ENCODE measurements around the gene TACC3.

Gene TACC3

GRCh38 chr4:1746265-1746691 is 25.0 kb downstream of the TACC3 start:
- no peak overlapping the region for H3K27ac ChIP-seq (ENCODE audit: low read depth, low read length)
- H3K9ac ChIP-seq (ENCODE audit: low read depth in 1 of 2, low read length in 2 of 2): no peak overlapping the region

GRCh38 chr4:1746919-1747602 is 25.7 kb downstream of the TACC3 start:
- peaks cover 6 to 8% of the 10 kb centered on the region in 2 donors for H3K4me1 ChIP-seq (ENCODE audit: control insufficient read depth in 1 of 2, insufficient read depth in 2 of 2, low read length in 2 of 2)
- no peaks in the 10 kb centered on the region for H3K27me3 ChIP-seq (ENCODE audit: control insufficient read depth in 1 of 2, insufficient read depth in 2 of 2, low read length in 2 of 2)
- H3K9ac ChIP-seq (ENCODE audit: low read depth in 1 of 2, low read length in 2 of 2): no peak overlapping the region
- H3K4me3 ChIP-seq (ENCODE audit: low read depth in 1 of 2, low read length in 2 of 2): no peak overlapping the region
- H3K9me3 ChIP-seq (ENCODE audit: control insufficient read depth in 1 of 2, low read length in 2 of 2): no peaks in the 10 kb centered on the region
- H3K27ac ChIP-seq (ENCODE audit: low read depth, low read length): no peak overlapping the region
- peaks cover 9 to 12% of the 10 kb centered on the region in 2 donors for H3K36me3 ChIP-seq (ENCODE audit: control insufficient read depth in 1 of 2, insufficient read depth in 2 of 2, low read length in 2 of 2)

More at GRCh38 chr4:1746265-1746691, 25.0 kb downstream of the TACC3 start:
- Histone ChIP-seq H3K36me3 (ENCODE audit: control insufficient read depth in 1 of 2, insufficient read depth in 2 of 2, low read length in 2 of 2) (peaks cover 14 to 20% of the 10 kb centered on the region in 2 donors), H3K27me3 (ENCODE audit: control insufficient read depth in 1 of 2, insufficient read depth in 2 of 2, low read length in 2 of 2) (no peaks in the 10 kb centered on the region), H3K4me3 (ENCODE audit: low read depth in 1 of 2, low read length in 2 of 2) (no peak overlapping the region), H3K9me3 (ENCODE audit: control insufficient read depth in 1 of 2, low read length in 2 of 2) (no peaks in the 10 kb centered on the region), H3K4me1 (ENCODE audit: control insufficient read depth in 1 of 2, insufficient read depth in 2 of 2, low read length in 2 of 2) (peaks cover 3% of the 10 kb centered on the region in 2 donors)

- Histone ChIP-seq H3K27me3 (ENCODE audit: control insufficient read depth in 1 of 2, insufficient read depth in 2 of 2, low read length in 2 of 2) (no peaks in the 10 kb centered on the region), H3K36me3 (ENCODE audit: control insufficient read depth in 1 of 2, insufficient read depth in 2 of 2, low read length in 2 of 2) (peaks cover 9 to 10% of the 10 kb centered on the region in 2 donors), H3K4me3 (ENCODE audit: low read depth in 1 of 2, low read length in 2 of 2) (no peak overlapping the region), H3K9ac (ENCODE audit: low read depth in 1 of 2, low read length in 2 of 2) (no peak overlapping the region), H3K9me3 (ENCODE audit: control insufficient read depth in 1 of 2, low read length in 2 of 2) (no peaks in the 10 kb centered on the region), H3K4me1 (ENCODE audit: control insufficient read depth in 1 of 2, insufficient read depth in 2 of 2, low read length in 2 of 2) (peaks cover 10 to 13% of the 10 kb centered on the region in 2 donors), H3K27ac (ENCODE audit: low read depth, low read length) (no peak overlapping the region)
Measured at GRCh38 chr4:1747603-1747967, 26.3 kb downstream of the TACC3 start.

- Histone ChIP-seq H3K27me3 (ENCODE audit: control insufficient read depth in 1 of 2, insufficient read depth in 2 of 2, low read length in 2 of 2) (no peaks in the 10 kb centered on the region), H3K4me1 (ENCODE audit: control insufficient read depth in 1 of 2, insufficient read depth in 2 of 2, low read length in 2 of 2) (peaks cover 10 to 17% of the 10 kb centered on the region in 2 donors), H3K4me3 (ENCODE audit: low read depth in 1 of 2, low read length in 2 of 2) (no peak overlapping the region), H3K27ac (ENCODE audit: low read depth, low read length) (no peak overlapping the region), H3K9me3 (ENCODE audit: control insufficient read depth in 1 of 2, low read length in 2 of 2) (no peaks in the 10 kb centered on the region), H3K36me3 (ENCODE audit: control insufficient read depth in 1 of 2, insufficient read depth in 2 of 2, low read length in 2 of 2) (peaks cover 7 to 9% of the 10 kb centered on the region in 2 donors), H3K9ac (ENCODE audit: low read depth in 1 of 2, low read length in 2 of 2) (no peak overlapping the region)
Measured at GRCh38 chr4:1748465-1748995, 27.2 kb downstream of the TACC3 start.

GRCh38 chr4:1749370-1749769 is 28.0 kb downstream of the TACC3 start:
- Histone ChIP-seq H3K9ac (ENCODE audit: low read depth in 1 of 2, low read length in 2 of 2) (no peak overlapping the region), H3K9me3 (ENCODE audit: control insufficient read depth in 1 of 2, low read length in 2 of 2) (no peaks in the 10 kb centered on the region), H3K27ac (ENCODE audit: low read depth, low read length) (no peak overlapping the region), H3K36me3 (ENCODE audit: control insufficient read depth in 1 of 2, insufficient read depth in 2 of 2, low read length in 2 of 2) (peaks cover under 1 to 4% of the 10 kb centered on the region in 2 donors), H3K4me1 (ENCODE audit: control insufficient read depth in 1 of 2, insufficient read depth in 2 of 2, low read length in 2 of 2) (peaks cover 10 to 17% of the 10 kb centered on the region in 2 donors), H3K4me3 (ENCODE audit: low read depth in 1 of 2, low read length in 2 of 2) (no peak overlapping the region), H3K27me3 (ENCODE audit: control insufficient read depth in 1 of 2, insufficient read depth in 2 of 2, low read length in 2 of 2) (no peaks in the 10 kb centered on the region)

- H3K4me3 ChIP-seq (ENCODE audit: low read depth in 1 of 2, low read length in 2 of 2): no peak overlapping the region
- no peaks in the 10 kb centered on the region for H3K27me3 ChIP-seq (ENCODE audit: control insufficient read depth in 1 of 2, insufficient read depth in 2 of 2, low read length in 2 of 2)
- H3K9ac ChIP-seq (ENCODE audit: low read depth in 1 of 2, low read length in 2 of 2): no peak overlapping the region
- H3K36me3 ChIP-seq (ENCODE audit: control insufficient read depth in 1 of 2, insufficient read depth in 2 of 2, low read length in 2 of 2): peaks cover 0 to 4% of the 10 kb centered on the region in 2 donors
- no peaks in the 10 kb centered on the region for H3K9me3 ChIP-seq (ENCODE audit: control insufficient read depth in 1 of 2, low read length in 2 of 2)
- H3K4me1 ChIP-seq (ENCODE audit: control insufficient read depth in 1 of 2, insufficient read depth in 2 of 2, low read length in 2 of 2): peaks cover 10 to 17% of the 10 kb centered on the region in 2 donors
- no peak overlapping the region for H3K27ac ChIP-seq (ENCODE audit: low read depth, low read length)
Measured at GRCh38 chr4:1749826-1750225, 28.5 kb downstream of the TACC3 start.

- Histone ChIP-seq H3K4me1 (ENCODE audit: control insufficient read depth in 1 of 2, insufficient read depth in 2 of 2, low read length in 2 of 2) (peaks cover 10 to 17% of the 10 kb centered on the region in 2 donors), H3K9ac (ENCODE audit: low read depth in 1 of 2, low read length in 2 of 2) (no peak overlapping the region), H3K36me3 (ENCODE audit: control insufficient read depth in 1 of 2, insufficient read depth in 2 of 2, low read length in 2 of 2) (no peaks in the 10 kb centered on the region), H3K27me3 (ENCODE audit: control insufficient read depth in 1 of 2, insufficient read depth in 2 of 2, low read length in 2 of 2) (no peaks in the 10 kb centered on the region), H3K9me3 (ENCODE audit: control insufficient read depth in 1 of 2, low read length in 2 of 2) (no peaks in the 10 kb centered on the region), H3K4me3 (ENCODE audit: low read depth in 1 of 2, low read length in 2 of 2) (no peak overlapping the region), H3K27ac (ENCODE audit: low read depth, low read length) (no peak overlapping the region)
Measured at GRCh38 chr4:1750381-1751154, 29.2 kb downstream of the TACC3 start.

- no peaks in the 10 kb centered on the region for H3K9me3 ChIP-seq (ENCODE audit: control insufficient read depth in 1 of 2, low read length in 2 of 2)
- peaks cover 10 to 17% of the 10 kb centered on the region in 2 donors for H3K4me1 ChIP-seq (ENCODE audit: control insufficient read depth in 1 of 2, insufficient read depth in 2 of 2, low read length in 2 of 2)
- no peak overlapping the region for H3K9ac ChIP-seq (ENCODE audit: low read depth in 1 of 2, low read length in 2 of 2)
- no peak overlapping the region for H3K4me3 ChIP-seq (ENCODE audit: low read depth in 1 of 2, low read length in 2 of 2)
- no peak overlapping the region for H3K27ac ChIP-seq (ENCODE audit: low read depth, low read length)
- H3K36me3 ChIP-seq (ENCODE audit: control insufficient read depth in 1 of 2, insufficient read depth in 2 of 2, low read length in 2 of 2): no peaks in the 10 kb centered on the region
- no peaks in the 10 kb centered on the region for H3K27me3 ChIP-seq (ENCODE audit: control insufficient read depth in 1 of 2, insufficient read depth in 2 of 2, low read length in 2 of 2)
Measured at GRCh38 chr4:1751155-1751918, 30.0 kb downstream of the TACC3 start.

- no peak overlapping the region for H3K27ac ChIP-seq (ENCODE audit: low read depth, low read length)
- H3K4me1 ChIP-seq (ENCODE audit: control insufficient read depth in 1 of 2, insufficient read depth in 2 of 2, low read length in 2 of 2): peaks cover 10 to 17% of the 10 kb centered on the region in 2 donors
Measured at GRCh38 chr4:1751919-1752283, 30.6 kb downstream of the TACC3 start.

More at GRCh38 chr4:1751919-1752283, 30.6 kb downstream of the TACC3 start:
- H3K9ac ChIP-seq (ENCODE audit: low read depth in 1 of 2, low read length in 2 of 2): peak overlapping the region in 1 of 2 donors; percentile 18
- H3K36me3 ChIP-seq (ENCODE audit: control insufficient read depth in 1 of 2, insufficient read depth in 2 of 2, low read length in 2 of 2): no peaks in the 10 kb centered on the region
- H3K27me3 ChIP-seq (ENCODE audit: control insufficient read depth in 1 of 2, insufficient read depth in 2 of 2, low read length in 2 of 2): no peaks in the 10 kb centered on the region
- no peak overlapping the region for H3K4me3 ChIP-seq (ENCODE audit: low read depth in 1 of 2, low read length in 2 of 2)
- no peaks in the 10 kb centered on the region for H3K9me3 ChIP-seq (ENCODE audit: control insufficient read depth in 1 of 2, low read length in 2 of 2)

Measured in duodenal mucosa (tissue), 2 donors.